Esophagus squamous epithelium (tissue), 4 donors: Measurements from ENCODE around the gene PADI4.

Experiments
- POLR2A ChIP-seq, 4 donors: fragments of 450-650 bp; IDR thresholded peaks; one replicate each; pipeline ENCODE4 v1.6.1; 2017; ENCODE audit warnings: antibody characterized with exemption in 4 of 4, mild to moderate bottlenecking in 4 of 4, moderate library complexity in 3 of 4
- TF ChIP-seq, protein P1 (sequence below), 6 experiments: fragments of 450-650 bp in 4 of 6; fragments of 200-600 bp in 2 of 6; sonication (generic) in 2 of 6; IDR thresholded peaks; one replicate each; pipeline ENCODE4 v1.5.1; 2016 to 2019; ENCODE audit warnings: antibody characterized with exemption in 6 of 6, mild to moderate bottlenecking in 4 of 6, moderate library complexity in 4 of 6

DNA sequence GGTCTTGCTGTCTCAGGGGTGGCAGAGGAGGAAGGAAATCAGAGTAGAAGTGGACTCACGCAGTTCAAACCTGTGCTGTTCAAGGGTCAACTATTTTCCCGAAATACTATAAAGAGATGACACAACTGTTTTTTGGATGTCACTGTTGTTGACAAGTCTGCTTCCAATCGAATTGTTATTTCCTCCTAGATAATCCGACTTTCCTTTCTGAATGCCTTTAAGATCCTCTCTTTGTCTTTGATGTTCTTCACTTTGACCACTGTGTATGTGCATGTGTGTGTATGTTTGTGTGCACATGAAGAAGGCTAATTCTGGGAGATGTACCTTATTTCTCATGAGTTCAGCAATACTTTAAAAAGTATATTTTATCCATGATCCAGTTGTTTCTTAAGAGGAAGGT is 21.6 kb downstream of the PADI4 start:
- TF ChIP-seq, protein P1, sequence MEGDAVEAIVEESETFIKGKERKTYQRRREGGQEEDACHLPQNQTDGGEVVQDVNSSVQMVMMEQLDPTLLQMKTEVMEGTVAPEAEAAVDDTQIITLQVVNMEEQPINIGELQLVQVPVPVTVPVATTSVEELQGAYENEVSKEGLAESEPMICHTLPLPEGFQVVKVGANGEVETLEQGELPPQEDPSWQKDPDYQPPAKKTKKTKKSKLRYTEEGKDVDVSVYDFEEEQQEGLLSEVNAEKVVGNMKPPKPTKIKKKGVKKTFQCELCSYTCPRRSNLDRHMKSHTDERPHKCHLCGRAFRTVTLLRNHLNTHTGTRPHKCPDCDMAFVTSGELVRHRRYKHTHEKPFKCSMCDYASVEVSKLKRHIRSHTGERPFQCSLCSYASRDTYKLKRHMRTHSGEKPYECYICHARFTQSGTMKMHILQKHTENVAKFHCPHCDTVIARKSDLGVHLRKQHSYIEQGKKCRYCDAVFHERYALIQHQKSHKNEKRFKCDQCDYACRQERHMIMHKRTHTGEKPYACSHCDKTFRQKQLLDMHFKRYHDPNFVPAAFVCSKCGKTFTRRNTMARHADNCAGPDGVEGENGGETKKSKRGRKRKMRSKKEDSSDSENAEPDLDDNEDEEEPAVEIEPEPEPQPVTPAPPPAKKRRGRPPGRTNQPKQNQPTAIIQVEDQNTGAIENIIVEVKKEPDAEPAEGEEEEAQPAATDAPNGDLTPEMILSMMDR (IDR thresholded peaks at IDR 0.05), result no peak
- no peak for TF ChIP-seq POLR2A (IDR thresholded peaks at IDR 0.05)
